Left forelimb (tissue), 1 donor: ENCODE results near the gene HS6ST1.

Experiments
- DNase-seq: peaks from one replicate; pipeline ENCODE4 v3.0.0-alpha.2; 2018; ENCODE audit warnings: low spot score

Gene HS6ST1

GRCh38 chr2:128282246-128282975 lies 36.3 kb downstream of the HS6ST1 start:
- DNase-seq = no peak

- DNase-seq = no peak
Measured at GRCh38 chr2:128281852-128282245, 36.8 kb downstream of the HS6ST1 start.

DNA sequence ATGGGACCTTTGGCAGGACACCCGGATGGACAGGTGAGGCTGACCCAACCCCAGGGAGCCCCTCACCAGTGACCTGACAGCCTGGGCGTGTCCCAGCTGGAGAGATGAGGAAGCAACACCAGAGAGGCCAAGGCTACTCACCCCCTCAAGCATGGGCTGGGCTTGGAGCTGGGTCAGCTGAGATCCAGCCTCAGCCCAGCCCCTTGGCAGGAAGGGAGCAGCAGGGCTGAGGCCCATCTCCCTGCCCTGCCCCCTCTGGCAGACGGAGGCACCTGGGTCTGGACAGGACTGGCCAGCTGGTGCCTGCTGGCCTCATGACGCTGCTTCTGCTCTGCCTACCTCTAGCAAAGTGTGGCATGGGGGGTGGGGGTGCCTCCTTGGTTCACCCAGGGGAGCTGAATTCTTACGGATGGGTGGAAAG lies 37.8 kb downstream of the HS6ST1 start:
- no peak for DNase-seq

GRCh38 chr2:128280158-128280871 lies 38.4 kb downstream of the HS6ST1 start:
- DNase-seq = peak; percentile 60

GRCh38 chr2:128279786-128280157 lies 38.9 kb downstream of the HS6ST1 start:
- DNase-seq = no peak

DNA sequence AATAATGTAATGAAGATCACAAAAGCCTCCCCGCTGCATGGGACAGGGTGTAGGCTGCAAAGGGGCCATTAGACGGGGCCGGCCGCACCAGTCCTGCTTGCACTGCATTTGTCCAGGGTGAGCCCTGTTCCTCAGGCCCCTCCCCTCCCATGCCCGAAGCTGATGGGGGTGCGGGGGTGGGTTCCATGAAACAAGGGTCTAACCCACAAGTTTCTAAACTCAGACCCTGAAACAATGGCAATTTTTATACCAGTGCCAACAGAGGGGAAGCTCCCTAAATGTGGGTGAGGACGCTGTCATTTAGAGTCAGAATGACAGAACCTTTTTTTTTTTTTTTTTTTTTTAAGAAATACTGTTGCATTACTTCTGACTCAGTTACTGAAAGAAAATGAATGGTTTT lies 39.7 kb downstream of the HS6ST1 start:
- no peak for DNase-seq

GRCh38 chr2:128277961-128278681 lies 40.5 kb downstream of the HS6ST1 start:
- peak; percentile 58 for DNase-seq

- DNase-seq = peak; percentile 56
Measured at GRCh38 chr2:128276878-128277675, 41.6 kb downstream of the HS6ST1 start.

DNA sequence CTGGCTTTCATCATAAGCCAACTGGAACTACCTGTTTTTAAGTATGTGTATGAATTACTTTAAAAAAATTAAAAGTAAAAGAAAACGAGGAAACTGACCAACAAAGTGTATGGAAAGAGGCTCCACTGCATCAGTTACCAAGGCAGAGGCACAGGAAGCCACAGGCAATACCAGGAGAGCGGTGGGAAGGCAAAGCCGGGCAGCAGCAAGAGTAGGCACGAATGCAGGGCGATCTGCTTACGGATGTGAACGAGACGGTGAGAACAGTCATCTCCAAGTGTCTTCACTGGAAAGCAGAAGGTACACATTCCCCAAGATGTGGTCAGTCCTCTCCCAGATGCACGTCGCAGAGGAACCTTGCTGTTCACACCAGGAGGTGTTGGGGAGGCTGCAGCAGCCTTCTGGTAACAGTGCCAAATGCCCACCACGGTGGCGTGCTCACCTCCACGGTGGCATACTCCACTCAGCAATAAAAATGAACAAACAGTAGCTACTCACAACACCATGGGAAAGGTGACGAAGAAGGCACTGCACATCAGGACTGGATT lies 43.1 kb downstream of the HS6ST1 start:
- DNase-seq = no peak

DNA sequence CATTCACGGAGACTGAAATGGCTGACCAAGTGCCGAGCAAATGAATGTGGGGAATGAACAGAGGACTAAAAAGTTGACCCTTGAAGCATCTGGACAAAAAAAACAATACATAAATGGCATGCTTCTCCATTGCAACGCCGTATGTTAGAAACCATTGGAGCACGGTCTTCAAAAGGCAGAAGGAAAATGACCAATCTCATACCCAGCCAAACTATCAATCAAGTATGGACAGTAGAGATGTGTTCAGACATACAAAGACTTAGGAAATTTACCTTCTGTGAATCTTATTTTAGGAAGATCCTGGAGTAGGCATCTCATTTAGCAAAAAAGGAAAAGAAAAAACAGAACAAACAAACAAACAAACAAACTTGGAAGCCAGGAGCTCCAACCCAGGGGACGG lies 44.5 kb downstream of the HS6ST1 start:
- no peak for DNase-seq

DNA sequence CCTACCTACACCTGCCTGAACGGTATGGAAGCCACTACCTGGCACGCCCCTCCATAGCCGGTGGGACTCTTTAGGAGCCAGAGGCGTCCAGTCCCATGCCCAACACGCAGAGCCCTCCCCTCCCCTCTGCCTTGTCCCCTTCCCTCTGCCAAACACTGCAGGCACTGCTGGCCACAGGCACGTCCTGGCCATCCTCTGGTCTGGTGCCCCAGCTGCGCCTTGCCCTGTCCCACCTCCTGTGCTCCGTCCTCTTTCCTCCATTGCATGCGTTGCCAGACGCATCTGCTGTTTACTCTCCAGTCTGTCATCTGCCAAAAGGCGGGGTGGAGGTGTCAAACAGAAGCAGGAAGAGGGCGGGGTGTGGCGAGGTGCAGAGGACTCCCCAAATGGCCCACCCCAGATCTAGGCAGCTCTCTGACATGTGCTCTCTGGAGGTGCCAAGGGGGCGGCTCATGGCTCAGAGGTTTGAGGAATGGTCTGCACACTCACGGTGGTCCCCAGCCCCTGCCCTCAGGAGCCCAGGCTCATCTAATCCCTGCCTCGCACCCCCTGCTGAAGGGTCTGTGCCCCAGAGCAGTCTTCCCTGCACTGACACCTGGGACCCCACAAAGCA lies 45.1 kb downstream of the HS6ST1 start:
- DNase-seq = peak; percentile 40

- DNase-seq = peak; percentile 53
Measured at GRCh38 chr2:128272601-128273468, 45.8 kb downstream of the HS6ST1 start.

DNA sequence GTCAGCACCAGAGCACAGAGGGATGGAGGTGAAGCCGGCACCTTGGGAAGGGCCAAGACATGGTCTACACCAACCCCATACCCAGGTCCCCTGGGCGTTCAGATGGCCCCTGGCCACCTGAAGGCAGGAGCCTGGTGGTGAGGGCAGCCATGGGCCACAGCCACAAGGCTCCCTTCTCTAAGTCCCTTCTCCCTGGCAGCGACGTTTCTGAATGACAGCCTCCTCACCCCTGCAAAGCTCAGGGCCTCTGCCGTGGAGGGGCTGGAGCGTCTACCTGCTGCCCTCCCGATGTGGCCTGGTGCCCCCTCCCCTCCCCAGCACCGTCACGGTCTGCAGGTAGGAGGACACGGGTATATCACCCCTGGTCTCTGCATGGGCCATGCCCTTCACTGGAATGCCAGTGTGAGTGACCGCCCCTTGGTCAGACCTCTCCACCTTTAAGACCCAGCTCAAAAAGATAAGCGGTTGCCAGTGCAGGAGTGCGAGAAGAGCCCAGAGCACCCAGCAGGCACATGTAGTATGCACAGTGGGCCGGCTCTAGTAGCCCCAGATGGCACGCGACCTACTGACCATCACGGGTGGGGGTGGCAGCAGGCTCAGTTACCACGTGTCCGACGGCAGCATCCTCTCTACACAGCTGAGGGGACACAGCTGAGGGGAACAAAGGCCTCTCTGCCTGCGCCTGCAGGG lies 46.6 kb downstream of the HS6ST1 start:
- DNase-seq = peak; percentile 50

DNA sequence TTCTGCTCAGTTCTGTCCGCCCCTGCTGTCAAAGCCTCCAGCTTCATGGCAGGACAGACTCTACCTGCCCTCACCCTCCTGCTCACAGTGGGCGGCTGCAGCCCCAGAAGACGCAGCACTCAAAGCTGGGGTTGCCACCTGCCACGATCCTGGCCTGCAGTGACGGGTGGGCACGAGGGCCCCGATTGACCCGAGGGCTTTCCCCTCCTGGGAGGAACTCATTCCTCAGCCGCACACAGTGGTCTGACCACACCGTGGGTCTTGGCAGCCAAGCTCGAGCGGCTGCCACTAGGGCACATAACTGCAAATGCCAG lies 47.1 kb downstream of the HS6ST1 start:
- DNase-seq = no peak

GRCh38 chr2:128270672-128271596 lies 47.7 kb downstream of the HS6ST1 start:
- peak; percentile 52 for DNase-seq

DNA sequence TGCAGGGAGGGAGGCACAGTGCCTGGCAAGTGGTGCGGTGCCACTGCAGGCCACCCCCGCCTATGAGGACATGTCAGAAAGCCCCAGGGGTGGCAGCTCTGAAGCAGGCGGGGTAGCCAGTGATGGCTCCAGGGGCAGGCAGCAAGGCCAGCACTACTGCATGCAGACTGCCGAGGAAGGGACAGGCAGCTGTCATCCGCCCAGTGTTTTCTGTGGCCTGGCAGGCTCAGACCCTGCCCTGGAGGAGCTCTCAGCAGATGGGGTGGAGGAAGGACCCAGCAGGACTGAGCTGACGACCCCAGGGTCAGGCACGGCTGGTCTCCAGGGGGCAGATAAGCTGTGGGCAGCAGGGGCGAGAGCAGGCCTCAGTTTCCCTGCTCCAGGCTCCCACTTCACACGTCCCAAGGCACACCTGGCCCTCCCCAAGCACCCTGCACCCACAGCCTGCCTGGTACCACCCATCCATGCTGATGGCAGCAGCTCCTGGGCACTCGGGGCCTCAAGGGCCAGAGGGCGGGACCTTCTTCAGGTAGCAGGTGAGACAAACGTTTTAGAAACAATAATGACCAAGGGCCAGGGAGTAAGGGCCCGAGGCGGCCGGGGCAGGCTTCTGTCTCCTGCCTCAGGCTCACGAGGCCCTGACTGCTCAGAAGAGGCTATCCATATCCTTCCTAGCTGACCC lies 48.5 kb downstream of the HS6ST1 start:
- DNase-seq = peak; percentile 59

- DNase-seq = peak; percentile 65
Measured at GRCh38 chr2:128269063-128269989, 49.3 kb downstream of the HS6ST1 start.
